HEK293 (cell line): ENCODE data around the gene GTF2H4.

ENCODE experiments used
- CTCF ChIA-PET: fragments of 350-600 bp; formaldehyde crosslinking; extraction: SDS; loops from one replicate; lab custom pipeline; 2021; ENCODE audit warnings: antibody characterized with exemption; lab: Yijun Ruan, JAX
- POLR2A ChIA-PET: fragments of 300-600 bp; formaldehyde crosslinking; extraction: SDS; loops from one replicate; lab custom pipeline; 2020; ENCODE audit warnings: antibody characterized with exemption, inconsistent platforms; lab: Yijun Ruan, JAX
- H3K27ac ChIP-seq: fragments of 200-500 bp; sonication (Bioruptor generic); 2 replicates; pipeline ENCODE4 v1.5.1; 2014; ENCODE audit warnings: low read depth, low read length, control low read depth, inconsistent platforms; ENCODE audit errors: extremely low read depth
- H3K36me3 ChIP-seq, 2 experiments: fragments of 200-500 bp in 1 of 2; sonication (Bioruptor generic) in 1 of 2; 1 replicate in 1 of 2; 2 replicates in 1 of 2; pipeline ENCODE4 v1.5.1; 2014 to 2017; ENCODE audit warnings: inconsistent platforms in 2 of 2, low read length in 2 of 2; ENCODE audit not compliant: control insufficient read depth in 2 of 2, insufficient read depth in 1 of 2
- H3K4me1 ChIP-seq: fragments of 200-500 bp; sonication (Bioruptor generic); 2 replicates; pipeline ENCODE4 v1.5.1; 2014; ENCODE audit warnings: mild to moderate bottlenecking, low read length, inconsistent platforms; ENCODE audit not compliant: control insufficient read depth, insufficient read depth
- H3K4me3 ChIP-seq: 2 replicates; pipeline ENCODE4 v1.5.1; 2011; ENCODE audit warnings: low read depth, mild to moderate bottlenecking, control low read depth, low read length, moderate library complexity
- H3K9me3 ChIP-seq: fragments of 200-500 bp; sonication (Bioruptor generic); 2 replicates; pipeline ENCODE4 v1.5.1; 2014; ENCODE audit warnings: low read depth, low read length, inconsistent platforms; ENCODE audit not compliant: control insufficient read depth, insufficient read depth
- BCL11A ChIP-seq: fragments of 450-650 bp; formaldehyde crosslinking; IDR thresholded peaks from 2 replicates; pipeline ENCODE4 v1.5.1; 2016; ENCODE audit warnings: low read depth, missing biosample characterization, missing genetic modification characterization
- KLF16 ChIP-seq: fragments of 450-650 bp; formaldehyde crosslinking; IDR thresholded peaks from 2 replicates; pipeline ENCODE4 v1.5.1; 2017; ENCODE audit warnings: missing biosample characterization, missing genetic modification characterization
- KLF8 ChIP-seq: fragments of 450-650 bp; formaldehyde crosslinking; IDR thresholded peaks from 2 replicates; pipeline ENCODE4 v1.5.1; 2016; ENCODE audit warnings: missing biosample characterization, missing genetic modification characterization
- PRDM1 ChIP-seq: fragments of 450-650 bp; formaldehyde crosslinking; IDR thresholded peaks from 2 replicates; pipeline ENCODE4; 2016; ENCODE audit warnings: missing biosample characterization, missing genetic modification characterization
- PRDM10 ChIP-seq: fragments of 450-650 bp; formaldehyde crosslinking; IDR thresholded peaks from 2 replicates; pipeline ENCODE4 v1.5.1; 2016; ENCODE audit warnings: missing biosample characterization, missing genetic modification characterization
- TSHZ1 ChIP-seq: fragments of 450-650 bp; formaldehyde crosslinking; IDR thresholded peaks from 2 replicates; pipeline ENCODE4 v1.5.1; 2016; ENCODE audit warnings: missing biosample characterization, missing genetic modification characterization, borderline replicate concordance
- ZBTB44 ChIP-seq: fragments of 450-650 bp; IDR thresholded peaks from 2 replicates; pipeline ENCODE4 v1.5.1; 2018; ENCODE audit warnings: missing biosample characterization, mild to moderate bottlenecking, missing genetic modification characterization
- ZIC2 ChIP-seq: fragments of 450-650 bp; formaldehyde crosslinking; IDR thresholded peaks from 2 replicates; pipeline ENCODE4 v1.5.1; 2016; ENCODE audit warnings: missing biosample characterization, missing genetic modification characterization
- ZNF121 ChIP-seq: fragments of 450-650 bp; formaldehyde crosslinking; IDR thresholded peaks from 2 replicates; pipeline ENCODE4 v1.5.1; 2016; ENCODE audit warnings: missing biosample characterization, missing genetic modification characterization
- ZNF138 ChIP-seq: fragments of 450-650 bp; formaldehyde crosslinking; IDR thresholded peaks from 2 replicates; pipeline ENCODE4 v1.5.1; 2016; ENCODE audit warnings: missing biosample characterization, missing genetic modification characterization, borderline replicate concordance
- ZNF2 ChIP-seq: fragments of 450-650 bp; formaldehyde crosslinking; IDR thresholded peaks from 2 replicates; pipeline ENCODE4 v1.5.1; 2016; ENCODE audit warnings: missing biosample characterization, missing genetic modification characterization
- ZNF366 ChIP-seq: fragments of 450-650 bp; formaldehyde crosslinking; conservative IDR thresholded peaks from 2 replicates; pipeline ENCODE4 v1.5.1; 2016; ENCODE audit warnings: missing biosample characterization, missing genetic modification characterization
- ZNF48 ChIP-seq: fragments of 450-650 bp; formaldehyde crosslinking; IDR thresholded peaks from 2 replicates; pipeline ENCODE4 v1.5.1; 2016; ENCODE audit warnings: missing biosample characterization, missing genetic modification characterization
- ZNF544 ChIP-seq: fragments of 450-650 bp; formaldehyde crosslinking; IDR thresholded peaks from 2 replicates; pipeline ENCODE4 v1.5.0; 2017; ENCODE audit warnings: missing biosample characterization, missing genetic modification characterization
- ZNF558 ChIP-seq: fragments of 450-650 bp; formaldehyde crosslinking; IDR thresholded peaks from 2 replicates; pipeline ENCODE4 v1.5.1; 2016; ENCODE audit warnings: missing biosample characterization, missing genetic modification characterization
- ZNF664 ChIP-seq: fragments of 450-650 bp; formaldehyde crosslinking; IDR thresholded peaks from 2 replicates; pipeline ENCODE4 v1.5.1; 2016; ENCODE audit warnings: missing biosample characterization, missing genetic modification characterization
- ZNF704 ChIP-seq: fragments of 450-650 bp; formaldehyde crosslinking; IDR thresholded peaks from 2 replicates; pipeline ENCODE4 v1.5.1; 2016; ENCODE audit warnings: missing biosample characterization, missing genetic modification characterization
- ZNF76 ChIP-seq: fragments of 450-650 bp; formaldehyde crosslinking; IDR thresholded peaks from 2 replicates; pipeline ENCODE4; 2016; ENCODE audit warnings: low read depth, missing biosample characterization, missing genetic modification characterization, borderline replicate concordance
- ZNF830 ChIP-seq: fragments of 450-650 bp; IDR thresholded peaks from 2 replicates; pipeline ENCODE4 v1.5.0; 2018; ENCODE audit warnings: missing biosample characterization, missing genetic modification characterization, low read depth, mild to moderate bottlenecking, moderate library complexity
- ZXDB ChIP-seq: fragments of 450-650 bp; formaldehyde crosslinking; IDR thresholded peaks from 2 replicates; pipeline ENCODE4 v1.5.1; 2016; ENCODE audit warnings: missing biosample characterization, missing genetic modification characterization

Gene GTF2H4

GRCh38 chr6:30942338-30943060 is 34.5 kb downstream of the GTF2H4 start (continued):
- TF ChIP-seq ZNF558 (tag by site-specific recombination): no peak

GRCh38 chr6:30944051-30944450 is 36.0 kb downstream of the GTF2H4 start:
- TF ChIP-seq ZNF366 (tag by site-specific recombination) (peak; percentile 66; the same call in 1 of the 2 replicates), ZIC2 (tag by site-specific recombination) (no peak), TSHZ1 (no peak), PRDM1 (peak; percentile 95), ZXDB (tag by site-specific recombination) (no peak), ZNF138 (no peak), ZNF48 (tag by site-specific recombination) (no peak)
- ChIA-PET CTCF (interaction anchor here (1.1 kb wide), 2 partner anchors 9 to 186 kb away, joined by 3 to 4 read pairs; no protein-coding TSS in a partner anchor), POLR2A (no interaction called here)
- no peak overlapping the region for H3K4me3 ChIP-seq
- no peak overlapping the region for H3K27ac ChIP-seq
- H3K4me1 ChIP-seq: no peaks in the 10 kb centered on the region; the same call in 1 of the 2 replicates
- H3K9me3 ChIP-seq: no peaks in the 10 kb centered on the region
- no peaks in the 10 kb centered on the region for H3K36me3 ChIP-seq

- Histone ChIP-seq H3K9me3 (no peaks in the 10 kb centered on the region), H3K4me1 (no peaks in the 10 kb centered on the region; the same call in 1 of the 2 replicates), H3K36me3 (no peaks in the 10 kb centered on the region), H3K27ac (no peak overlapping the region), H3K4me3 (no peak overlapping the region)
- TF ChIP-seq ZNF830 (tag by site-specific recombination) (no peak), ZNF544 (tag by site-specific recombination) (no peak), ZNF121 (tag by site-specific recombination) (0 out of 2 replicates have a peak, but pooled peaks have one; percentile 51)
- ChIA-PET POLR2A (no interaction called here), CTCF (interaction anchor here (0.7 to 0.9 kb wide), 3 partner anchors 28 to 124 kb away, joined by 3 to 4 read pairs (median 3); no protein-coding TSS in a partner anchor)
These were observed 37.3 kb downstream of the GTF2H4 start for GRCh38 chr6:30945281-30945680.

- H3K4me1 ChIP-seq: no peaks in the 10 kb centered on the region; the same call in 1 of the 2 replicates
- no peak overlapping the region for H3K27ac ChIP-seq
- POLR2A ChIA-PET: no interaction called here
- H3K4me3 ChIP-seq: no peak overlapping the region
- no peaks in the 10 kb centered on the region for H3K9me3 ChIP-seq
- CTCF ChIA-PET: interaction anchor here (1.0 to 1.5 kb wide), 2 partner anchors 35 to 141 kb away, joined by 4 to 5 read pairs; no protein-coding TSS in a partner anchor
- no peaks in the 10 kb centered on the region for H3K36me3 ChIP-seq
- no peak for TF ChIP-seq ZNF76 (tag by site-specific recombination)
- TF ChIP-seq ZBTB44 (tag by site-specific recombination): no peak
- TF ChIP-seq KLF8 (tag by site-specific recombination): no peak
- TF ChIP-seq PRDM10 (tag by site-specific recombination): no peak
- TF ChIP-seq BCL11A: no peak
- TF ChIP-seq ZNF704 (tag by site-specific recombination): no peak
- no peak for TF ChIP-seq ZNF664 (tag by site-specific recombination)
- no peak for TF ChIP-seq KLF16
- no peak for TF ChIP-seq ZNF2 (tag by site-specific recombination)
These were observed 39.2 kb downstream of the GTF2H4 start for GRCh38 chr6:30947231-30947630.
